Osteocyte (in vitro differentiated cells): Measurements from ENCODE around the gene DCDC2. TPM values are rescaled to one million over a fixed set of nuclear protein-coding genes. Genes with fewer than 3 reads are reported as not detected.

Experiments used
- DNase-seq: peaks from one replicate; pipeline ENCODE4 v3.0.0; 2021; ENCODE audit warnings: mixed read lengths; ENCODE audit not compliant: unreplicated experiment; ENCODE audit errors: extremely low spot score
- H3K27ac Mint-ChIP-seq: one replicate; pipeline ENCODE4 v1.8.0; 2021; ENCODE audit warnings: mild to moderate bottlenecking, mixed read lengths; ENCODE audit not compliant: unreplicated experiment
- H3K27me3 Mint-ChIP-seq: one replicate; pipeline ENCODE4 v1.8.0; 2021; ENCODE audit warnings: mixed read lengths; ENCODE audit not compliant: unreplicated experiment
- H3K36me3 Mint-ChIP-seq: one replicate; pipeline ENCODE4 v1.8.0; 2021; ENCODE audit warnings: mixed read lengths; ENCODE audit not compliant: unreplicated experiment
- H3K4me1 Mint-ChIP-seq: one replicate; pipeline ENCODE4 v1.8.0; 2021; ENCODE audit warnings: mixed read lengths; ENCODE audit not compliant: unreplicated experiment
- H3K4me3 Mint-ChIP-seq: one replicate; pipeline ENCODE4 v1.8.0; 2021; ENCODE audit warnings: mild to moderate bottlenecking, moderate library complexity, mixed read lengths; ENCODE audit not compliant: unreplicated experiment
- H3K9me3 Mint-ChIP-seq: one replicate; pipeline ENCODE4 v1.8.0; 2021; ENCODE audit warnings: mixed read lengths; ENCODE audit not compliant: unreplicated experiment
- total RNA-seq: library from RNA; stranded (reverse); gene quantifications from 2 replicates; pipeline ENCODE4 v1.2.1, GENCODE V29; 2021
- TF ChIP-seq, protein P1 (sequence below): fragments of 200-600 bp; sonication (generic); IDR thresholded peaks from 2 replicates; pipeline ENCODE4 v1.5.0; 2021; ENCODE audit warnings: antibody characterized with exemption, mild to moderate bottlenecking, moderate library complexity

Gene DCDC2
- total RNA-seq, 1 donor from 2014 or later = 1.0 TPM

GRCh38 chr6:24125980-24126379, 231.9 kb downstream of the DCDC2 start, which contains the start of gene NRSN1:
TSS of gene NRSN1 (plus strand) at chr6:24126215. CDS start at chr6:24134328, 8,113 bp downstream.
- Mint-ChIP-seq H3K4me1 (peaks cover 5% of the 10 kb centered on the region), H3K36me3 (no peaks in the 10 kb centered on the region), H3K9me3 (no peaks in the 10 kb centered on the region), H3K4me3 (no peak within 1 kb of the TSS), H3K27ac (no peak within 1 kb of the TSS), H3K27me3 (peaks cover 3% of the 10 kb centered on the region)
- TF ChIP-seq, protein P1, sequence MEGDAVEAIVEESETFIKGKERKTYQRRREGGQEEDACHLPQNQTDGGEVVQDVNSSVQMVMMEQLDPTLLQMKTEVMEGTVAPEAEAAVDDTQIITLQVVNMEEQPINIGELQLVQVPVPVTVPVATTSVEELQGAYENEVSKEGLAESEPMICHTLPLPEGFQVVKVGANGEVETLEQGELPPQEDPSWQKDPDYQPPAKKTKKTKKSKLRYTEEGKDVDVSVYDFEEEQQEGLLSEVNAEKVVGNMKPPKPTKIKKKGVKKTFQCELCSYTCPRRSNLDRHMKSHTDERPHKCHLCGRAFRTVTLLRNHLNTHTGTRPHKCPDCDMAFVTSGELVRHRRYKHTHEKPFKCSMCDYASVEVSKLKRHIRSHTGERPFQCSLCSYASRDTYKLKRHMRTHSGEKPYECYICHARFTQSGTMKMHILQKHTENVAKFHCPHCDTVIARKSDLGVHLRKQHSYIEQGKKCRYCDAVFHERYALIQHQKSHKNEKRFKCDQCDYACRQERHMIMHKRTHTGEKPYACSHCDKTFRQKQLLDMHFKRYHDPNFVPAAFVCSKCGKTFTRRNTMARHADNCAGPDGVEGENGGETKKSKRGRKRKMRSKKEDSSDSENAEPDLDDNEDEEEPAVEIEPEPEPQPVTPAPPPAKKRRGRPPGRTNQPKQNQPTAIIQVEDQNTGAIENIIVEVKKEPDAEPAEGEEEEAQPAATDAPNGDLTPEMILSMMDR = no peak
- no peak for DNase-seq

DNA sequence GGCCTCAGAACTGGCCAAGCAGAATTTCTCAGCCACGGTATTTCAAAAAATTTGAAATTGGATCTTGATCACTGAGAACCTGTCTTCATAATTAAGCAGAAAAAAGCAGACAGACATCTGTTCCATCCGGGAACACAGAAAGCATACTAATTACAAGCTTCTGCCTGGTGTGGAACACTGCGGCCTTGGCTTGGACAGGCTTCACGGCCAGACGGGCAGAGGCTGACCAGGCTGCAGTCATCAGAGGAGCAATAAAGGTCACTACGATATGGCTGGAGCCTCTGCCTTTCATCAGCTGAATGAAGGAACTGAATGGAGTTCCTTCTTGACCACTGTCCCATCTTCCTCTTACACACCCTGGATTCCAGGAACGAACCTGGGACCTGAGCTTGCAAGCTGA, 235.7 kb downstream of the DCDC2 start:
- Mint-ChIP-seq H3K27me3 (peaks cover 3% of the 10 kb centered on the region), H3K4me1 (peaks cover 5% of the 10 kb centered on the region), H3K9me3 (peaks cover 5% of the 10 kb centered on the region), H3K4me3 (no peak overlapping the region), H3K27ac (no peak overlapping the region), H3K36me3 (no peaks in the 10 kb centered on the region)
- TF ChIP-seq, protein P1 = no peak
- DNase-seq = no peak

Other genes starting within 250 kb of the DCDC2 start
- gene NRSN1, start 231.8 kb downstream of the DCDC2 start, total RNA-seq = not detected in 2 replicates
- 17.5 and 18.5 TPM in 2 replicates for gene MRS2, start 44.9 kb upstream of the DCDC2 start, total RNA-seq
- gene GPLD1, start 131.5 kb upstream of the DCDC2 start, total RNA-seq = 1.9 and 2.4 TPM in 2 replicates
- 6.6 and 7.8 TPM in 2 replicates for gene ALDH5A1, start 136.9 kb upstream of the DCDC2 start, total RNA-seq